Measurements from ENCODE around the gene HES1.

HES1 gene

DNA sequence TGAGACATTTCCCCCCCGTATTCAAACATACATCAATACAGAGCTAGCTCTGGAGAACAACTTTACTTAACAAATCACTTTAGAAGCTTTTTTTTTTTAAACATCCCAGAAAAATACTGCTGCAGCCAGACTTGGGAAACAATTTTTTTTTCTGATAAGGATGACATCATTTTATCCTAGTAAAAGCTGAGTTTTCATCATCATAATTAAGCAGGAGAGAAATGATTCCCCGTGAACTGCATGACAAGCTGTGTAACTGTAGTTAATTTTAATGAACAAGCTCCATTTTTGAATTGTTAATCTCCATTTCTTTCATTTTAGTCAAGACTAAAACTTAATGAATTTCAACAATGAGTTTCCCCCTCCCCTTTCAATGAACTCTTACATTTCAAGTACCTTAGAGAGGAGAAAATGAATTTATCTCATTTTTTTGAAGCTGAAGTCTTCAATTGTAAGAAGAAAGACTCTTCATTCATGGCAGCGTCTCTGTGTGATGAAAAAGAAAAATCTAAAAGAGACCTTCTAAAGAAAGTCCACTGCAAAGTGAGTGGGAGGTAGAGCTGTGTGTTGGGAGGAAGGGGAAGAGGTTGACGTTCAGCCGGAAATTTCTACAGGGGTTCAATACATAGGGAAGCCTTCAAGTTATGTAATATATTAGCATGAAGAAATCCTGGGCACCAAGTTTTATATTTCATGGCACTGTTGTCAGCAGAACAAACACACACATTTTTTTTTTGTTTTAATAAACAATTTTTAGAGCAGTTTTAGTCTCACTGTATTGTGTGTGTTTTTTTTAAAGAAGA lies 31.7 kb downstream of the HES1 start:
- DNase-seq (ENCODE audit: low read depth in 2 of 2): no peak

DNA sequence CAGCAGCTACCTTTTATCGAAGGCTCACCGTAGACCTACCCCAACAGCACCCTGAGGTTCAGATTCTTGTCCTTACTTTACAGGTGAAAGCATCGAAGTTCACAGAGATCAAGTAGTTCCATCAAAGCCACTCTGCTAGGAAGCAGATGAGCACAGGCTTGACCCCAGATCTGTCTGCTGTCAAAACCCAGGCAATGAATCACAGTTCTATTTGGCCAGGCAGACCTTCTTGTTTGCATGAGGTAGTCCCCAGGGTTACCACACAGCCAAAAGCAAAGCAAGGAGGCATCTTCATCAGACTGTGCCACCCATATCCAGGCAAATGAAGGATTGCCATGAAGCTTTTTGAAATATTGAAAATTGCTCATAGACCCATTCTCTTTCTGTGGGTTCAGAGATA lies 33.0 kb downstream of the HES1 start:
- no peak for DNase-seq (ENCODE audit: low read depth in 2 of 2)

DNA sequence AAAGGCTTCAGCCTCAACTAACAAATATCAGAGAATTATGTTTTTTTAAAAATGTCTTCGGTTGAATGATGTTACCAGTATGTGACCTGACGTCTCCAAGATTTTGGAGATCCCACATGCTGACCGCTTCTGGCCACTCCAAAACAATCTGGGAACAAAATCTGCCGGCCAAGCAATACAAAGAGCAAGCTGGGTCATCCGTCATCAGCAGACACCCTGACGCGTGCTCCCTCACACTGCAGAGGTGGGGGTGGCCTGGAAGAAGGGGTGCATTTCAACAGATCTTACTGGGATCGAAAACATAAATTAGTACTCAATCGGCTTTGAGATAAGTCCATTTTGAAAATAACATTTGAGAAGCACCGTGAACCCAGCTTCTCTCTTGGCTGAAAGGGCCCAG lies 33.6 kb downstream of the HES1 start:
- DNase-seq (ENCODE audit: low read depth in 2 of 2): no peak

DNA sequence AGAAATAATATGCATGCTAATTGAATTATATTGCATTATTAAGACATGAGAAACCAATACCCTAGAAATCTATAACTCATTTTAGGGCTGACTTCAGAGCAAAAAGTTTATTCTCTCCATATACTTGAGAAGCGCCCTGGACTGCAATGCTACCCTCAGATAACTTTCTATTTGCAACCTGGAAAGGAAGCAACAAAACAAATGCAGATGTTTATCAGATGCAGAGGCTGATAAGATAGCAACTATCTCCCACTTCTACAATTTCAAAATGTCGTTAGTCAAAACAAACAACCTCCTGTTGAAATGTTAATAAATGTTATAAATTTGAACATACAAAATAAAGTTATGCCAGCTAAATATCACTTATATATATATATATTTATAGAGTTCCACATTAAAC lies 34.8 kb downstream of the HES1 start:
- no peak for DNase-seq (ENCODE audit: low read depth in 2 of 2)

DNA sequence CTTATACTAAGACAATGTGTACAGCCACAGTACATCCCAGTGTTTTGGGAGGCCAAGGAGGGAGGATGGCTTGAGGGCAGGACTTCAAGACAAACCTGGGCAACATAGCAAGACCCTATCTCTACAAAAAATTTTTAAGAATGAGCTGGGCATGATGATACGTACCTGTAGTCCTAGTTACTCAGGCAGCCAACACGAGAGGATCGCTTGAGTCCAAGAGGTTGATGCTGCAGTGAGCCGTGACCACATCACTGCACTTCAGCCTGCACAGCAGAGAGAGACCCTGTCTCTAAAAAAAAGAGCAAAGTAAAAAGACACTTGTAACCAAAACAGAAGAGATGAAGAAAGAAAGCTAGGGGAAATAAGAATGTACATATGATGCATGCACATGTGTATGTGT lies 38.5 kb downstream of the HES1 start:
- no peak for DNase-seq (ENCODE audit: low read depth in 2 of 2)

DNA sequence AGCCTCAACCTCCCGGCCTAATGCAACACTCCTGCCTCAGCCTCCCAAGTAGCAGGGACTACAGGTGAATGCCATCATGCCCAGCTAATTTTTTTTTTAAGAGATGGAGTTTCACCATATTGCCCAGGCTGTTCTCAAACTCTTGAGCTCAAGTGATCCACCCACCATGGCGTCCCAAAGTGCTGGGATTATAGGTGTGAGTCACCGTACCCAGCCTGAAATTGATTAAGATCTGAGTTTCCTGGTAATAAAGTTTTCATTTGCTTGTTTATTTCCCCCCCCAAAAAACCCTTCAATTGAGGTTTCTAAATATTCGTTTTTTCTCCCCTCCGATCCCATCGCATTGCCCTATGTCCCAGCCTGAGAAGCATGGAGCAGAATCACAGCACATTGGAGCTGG lies 39.0 kb downstream of the HES1 start:
- DNase-seq (ENCODE audit: low read depth in 2 of 2): no peak

DNA sequence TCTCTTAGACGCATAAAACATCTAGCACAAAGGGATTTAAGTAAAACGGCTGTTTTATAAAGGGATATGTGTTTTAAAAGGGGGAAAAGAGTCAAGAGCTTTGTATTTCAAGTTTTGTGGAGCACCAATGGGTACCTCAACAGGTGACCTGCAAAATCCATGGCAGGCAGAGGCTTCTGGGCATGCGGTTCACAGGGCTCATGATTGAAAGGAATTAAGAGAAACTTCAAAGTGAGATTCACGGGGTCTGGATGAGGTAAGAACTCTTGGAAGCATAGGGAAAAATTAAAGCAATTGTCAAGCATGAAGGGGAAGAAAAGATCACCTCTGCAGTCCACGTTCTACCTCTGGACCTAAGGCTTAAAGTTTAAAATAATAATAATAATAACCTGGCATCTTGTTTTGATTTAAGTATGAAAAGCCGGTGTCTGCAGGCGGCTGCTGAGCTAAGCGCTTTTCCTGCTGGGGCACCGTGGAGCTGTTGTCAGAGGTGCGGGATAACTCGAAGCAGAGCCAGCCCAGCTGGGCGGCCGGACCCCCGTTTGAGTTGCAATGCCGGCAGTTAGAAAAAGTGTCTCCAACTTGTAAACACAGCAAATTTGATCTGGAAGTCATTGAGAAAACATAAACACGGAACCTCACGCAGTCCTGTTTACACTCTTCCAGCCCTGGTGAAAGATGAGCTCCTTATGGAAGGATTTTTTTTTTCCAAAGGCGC lies 40.5 kb downstream of the HES1 start:
- DNase-seq (ENCODE audit: low read depth in 2 of 2): no peak

DNA sequence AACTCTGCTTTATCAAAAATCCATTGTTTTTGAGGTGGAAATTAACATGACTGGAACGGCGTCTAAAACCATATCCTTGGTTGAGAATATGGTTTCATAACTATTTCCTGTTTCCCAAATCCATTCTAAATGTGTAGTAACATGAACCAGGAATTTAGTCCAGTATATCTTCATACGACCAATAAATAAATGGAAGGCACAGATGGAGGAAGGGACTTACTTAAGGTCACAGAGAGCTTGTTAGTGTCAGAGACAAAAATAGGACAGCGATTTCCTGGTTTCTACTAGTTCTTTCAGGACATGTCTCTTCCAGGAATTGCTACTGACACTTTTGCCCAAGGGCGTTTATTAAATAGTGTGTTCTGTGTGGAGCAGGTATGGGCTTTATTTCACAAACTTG lies 41.2 kb downstream of the HES1 start:
- DNase-seq (ENCODE audit: low read depth in 2 of 2): no peak

DNA sequence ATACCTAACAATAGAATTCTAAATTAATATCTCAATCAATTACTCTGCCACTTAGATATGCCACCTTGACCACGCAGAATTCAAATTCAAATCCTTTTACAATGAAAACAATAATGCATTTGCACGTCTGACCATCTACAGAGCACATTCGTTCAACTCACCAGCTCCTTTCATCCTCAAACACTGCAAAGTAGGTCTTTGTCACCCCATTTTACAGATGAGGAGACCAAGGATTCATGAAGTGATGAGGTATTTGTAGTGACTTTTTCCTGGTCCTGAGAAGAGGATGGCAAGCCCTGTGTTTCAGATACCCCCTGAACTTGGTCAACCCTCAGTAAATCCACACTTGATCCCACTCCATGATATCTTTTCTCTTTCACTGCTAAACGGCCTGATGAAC lies 42.2 kb downstream of the HES1 start:
- no peak for DNase-seq (ENCODE audit: low read depth in 2 of 2)

DNA sequence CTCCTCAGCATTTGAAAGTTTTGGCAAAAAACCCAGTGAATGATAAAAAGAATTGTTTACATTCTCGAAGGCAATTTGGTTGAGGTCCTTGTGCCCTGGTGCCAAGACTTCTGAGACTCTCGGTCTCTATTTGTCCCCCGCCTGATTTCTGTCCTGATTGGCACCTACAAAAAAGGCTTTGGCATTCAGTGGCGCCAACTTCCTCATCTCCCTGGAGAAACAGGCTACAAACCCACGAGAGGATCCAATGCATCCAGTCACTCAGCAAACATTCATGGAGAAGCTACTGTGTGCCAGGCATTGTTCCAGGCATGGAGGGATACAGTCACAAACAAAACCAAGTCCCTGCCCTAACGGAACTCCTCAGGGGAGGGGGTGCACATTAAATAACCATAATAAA lies 42.7 kb downstream of the HES1 start:
- DNase-seq (ENCODE audit: low read depth in 2 of 2): no peak

DNA sequence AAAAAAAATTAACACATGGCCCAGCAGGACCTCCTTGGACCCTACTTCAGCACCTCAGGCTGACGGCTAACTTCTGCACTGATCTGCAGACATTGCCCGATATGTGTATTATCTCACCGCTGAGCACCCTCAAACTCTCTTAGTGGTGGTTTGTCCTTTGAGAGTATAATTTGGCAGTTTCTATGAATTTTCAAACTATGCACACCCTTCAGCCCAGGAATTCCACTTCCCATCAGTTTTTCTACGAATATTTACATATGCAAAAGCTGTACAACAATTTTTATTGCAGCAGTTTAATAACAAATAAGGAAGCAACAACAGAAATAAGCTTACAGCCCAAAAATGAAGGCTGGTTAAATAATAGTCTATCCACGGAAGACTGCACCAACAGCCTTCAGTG lies 44.6 kb downstream of the HES1 start:
- no peak for DNase-seq (ENCODE audit: low read depth in 2 of 2)

DNA sequence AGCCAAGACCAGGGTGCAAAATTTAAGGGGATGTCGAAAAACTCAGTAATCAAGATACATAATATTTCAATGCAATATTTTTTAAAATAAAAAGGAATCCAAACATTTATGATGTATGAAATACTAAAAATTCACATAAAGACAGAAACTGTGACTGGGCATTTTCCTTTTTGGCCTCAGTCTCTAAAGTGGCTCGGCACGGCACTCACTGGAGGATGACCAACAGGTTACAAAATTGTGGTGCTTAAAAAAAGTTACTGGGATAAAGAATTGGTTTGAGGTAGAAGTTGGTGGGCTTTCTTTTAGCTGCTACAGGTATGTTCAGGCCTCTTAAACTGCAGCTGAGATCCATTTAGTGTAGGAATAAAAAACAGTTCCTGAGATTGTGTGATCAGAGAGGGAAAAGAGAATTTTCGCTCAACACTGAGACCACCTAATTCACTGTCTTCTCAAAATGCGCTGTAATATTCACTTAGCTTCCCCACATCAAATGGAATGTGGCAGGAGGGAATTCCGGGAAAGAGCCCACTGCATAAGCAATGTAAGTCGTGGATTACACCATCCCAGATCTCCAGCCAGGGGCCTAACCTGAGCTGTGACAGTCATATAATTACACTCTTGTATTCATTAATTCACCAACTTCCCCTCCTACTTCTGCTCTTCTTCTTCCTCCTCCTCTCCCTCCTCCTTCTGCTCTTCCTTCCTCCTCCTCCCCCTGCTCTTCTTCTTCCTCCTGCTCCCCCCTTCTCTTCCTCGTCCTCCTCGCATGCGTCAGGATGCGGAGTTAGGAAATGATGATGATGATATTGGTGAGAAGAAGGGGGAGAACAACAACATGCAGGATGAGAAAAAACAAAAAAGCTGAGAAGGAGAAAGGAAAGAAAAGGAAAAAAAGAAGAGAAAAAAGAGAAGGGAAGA lies 45.9 kb downstream of the HES1 start:
- DNase-seq (ENCODE audit: low read depth in 2 of 2): no peak

DNA sequence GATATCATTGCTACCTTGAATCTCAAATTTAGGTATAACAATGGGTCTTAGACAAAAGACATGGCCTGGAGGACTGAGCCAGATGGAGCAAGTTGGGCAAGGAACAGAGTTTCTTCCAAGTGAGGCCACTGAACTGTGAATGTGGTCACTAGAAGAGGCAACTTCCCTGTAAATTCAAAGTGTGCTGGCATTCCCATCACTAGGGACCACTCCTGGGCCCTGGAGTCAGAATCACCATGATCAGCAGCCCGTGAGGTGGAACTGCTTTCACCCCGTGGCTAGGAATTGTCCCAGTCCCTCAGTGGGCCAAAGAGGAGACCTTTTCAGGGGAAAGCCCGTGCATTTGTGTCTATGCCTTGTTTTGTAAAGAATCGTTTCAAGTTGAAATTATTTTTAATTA lies 47.3 kb downstream of the HES1 start:
- no peak for DNase-seq (ENCODE audit: low read depth in 2 of 2)

DNA sequence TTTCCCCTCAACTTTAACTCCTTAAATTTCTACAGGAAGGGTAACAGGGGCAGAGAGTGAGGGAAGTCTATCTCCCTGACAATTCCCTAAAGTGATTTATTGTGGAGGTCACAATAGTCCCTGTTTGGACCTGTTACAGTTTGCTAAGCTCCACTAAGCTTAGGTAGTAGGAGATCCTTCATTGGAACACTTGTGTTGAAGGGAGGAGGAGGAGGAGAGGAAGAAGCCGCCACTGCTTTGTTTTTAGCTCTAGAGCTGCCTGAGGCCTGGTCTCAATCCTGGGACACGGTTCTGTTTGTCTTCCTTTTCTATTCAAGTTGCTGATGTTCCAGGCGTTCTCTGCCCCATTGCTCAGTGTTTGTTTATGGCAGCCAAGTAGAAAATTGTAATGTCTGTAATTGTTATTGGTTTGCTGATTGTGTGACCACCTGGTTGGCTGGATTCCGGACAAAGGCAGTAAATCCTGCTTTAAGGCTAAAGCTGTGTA lies 48.4 kb downstream of the HES1 start:
- DNase-seq (ENCODE audit: low read depth in 2 of 2): no peak

DNA sequence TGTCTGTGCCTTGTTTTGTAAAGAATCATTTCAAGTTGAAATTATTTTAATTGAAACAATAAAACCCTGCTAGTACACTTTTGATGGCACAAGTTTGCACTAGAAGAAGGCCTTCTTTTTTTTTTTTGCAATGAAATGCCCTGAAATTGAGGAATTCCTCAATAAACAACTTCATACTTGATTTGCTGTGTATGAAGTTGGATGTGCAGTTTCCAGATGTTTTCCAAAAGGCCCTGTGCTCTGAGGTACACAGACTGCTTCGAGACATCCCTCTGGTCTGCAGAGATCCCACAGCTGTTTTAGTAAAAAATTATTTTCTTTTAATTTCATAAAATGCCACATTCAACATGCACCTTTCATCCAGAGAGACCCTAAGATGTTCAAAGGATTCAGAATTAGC lies 48.9 kb downstream of the HES1 start:
- DNase-seq (ENCODE audit: low read depth in 2 of 2): no peak

DNA sequence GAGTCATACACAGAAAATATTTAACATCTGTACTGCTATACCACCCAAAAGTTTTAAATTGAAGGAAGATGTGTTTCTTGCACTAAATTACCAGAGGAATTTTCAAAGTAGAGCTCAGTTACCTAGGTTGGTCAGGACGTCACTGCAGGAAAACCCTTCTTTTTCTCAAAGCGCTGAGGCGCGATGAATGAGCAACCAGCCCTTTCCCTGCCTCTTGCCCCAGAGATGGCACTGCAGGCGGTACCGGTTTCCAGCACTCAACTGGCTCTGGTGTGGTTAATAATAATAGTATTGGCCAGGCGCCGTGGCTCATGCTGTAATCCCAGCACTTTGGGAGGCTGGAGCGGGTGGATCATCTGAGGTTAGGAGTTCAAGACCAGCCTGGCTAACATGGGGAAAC lies 49.3 kb downstream of the HES1 start:
- no peak for DNase-seq (ENCODE audit: low read depth in 2 of 2)

DNA sequence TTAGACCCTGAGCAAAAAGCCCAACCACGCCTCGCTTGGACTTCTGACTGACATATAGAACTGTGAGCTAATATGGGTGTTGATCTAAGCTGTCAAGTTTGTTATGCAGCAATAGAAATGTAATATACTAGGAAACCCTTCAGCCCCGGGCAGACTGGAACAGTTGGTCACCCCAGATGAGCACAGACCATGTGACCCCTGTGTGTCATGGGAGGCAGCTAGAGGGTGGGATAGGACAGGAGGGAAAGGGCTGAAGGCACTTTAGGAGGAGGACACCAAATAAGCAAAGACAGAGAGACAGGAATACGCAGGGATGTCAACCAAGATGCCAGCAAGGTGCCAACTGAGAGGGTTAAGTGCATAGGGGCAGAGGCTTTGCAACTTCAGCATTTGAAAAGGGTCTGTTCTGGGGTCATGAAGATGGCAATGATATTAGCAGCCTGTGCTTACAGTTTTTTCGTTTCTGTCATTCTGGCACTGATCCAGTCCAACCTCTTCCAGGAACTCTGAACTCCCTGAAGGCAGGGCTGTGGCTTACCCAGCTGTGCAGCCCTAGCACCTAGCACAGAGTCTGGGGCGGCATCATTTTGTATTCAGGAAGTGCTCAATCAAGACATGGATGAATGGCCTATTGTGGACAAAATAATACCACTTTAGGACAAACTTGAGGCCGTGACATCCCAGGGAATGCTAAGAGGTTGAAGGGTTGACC lies 51.4 kb downstream of the HES1 start:
- DNase-seq (ENCODE audit: low read depth in 2 of 2): no peak

Data from stimulated activated CD4-positive, alpha-beta T cell treated with anti-CD3 and anti-CD28 coated beads, Interleukin-1b, Interleukin-23, amount 100 ng/mL, for 4 hours (primary cell).